IPS-15b (cell line): Measurements from ENCODE around the gene SLC35E3.

Experiments
- H3K27me3 ChIP-seq: one replicate; pipeline ENCODE4 v1.6.1; 2013; ENCODE audit warnings: low read length; ENCODE audit not compliant: control insufficient read depth, insufficient read depth
- H3K36me3 ChIP-seq: one replicate; pipeline ENCODE4 v1.6.1; 2013; ENCODE audit warnings: low read length; ENCODE audit not compliant: control insufficient read depth, insufficient read depth
- H3K4me1 ChIP-seq: one replicate; pipeline ENCODE4 v1.6.1; 2013; ENCODE audit warnings: mild to moderate bottlenecking, low read length; ENCODE audit not compliant: control insufficient read depth, insufficient read depth
- H3K4me3 ChIP-seq: one replicate; pipeline ENCODE4 v1.5.1; 2013; ENCODE audit warnings: low read depth, low read length
- H3K9ac ChIP-seq: one replicate; pipeline ENCODE4 v1.6.1; 2013; ENCODE audit warnings: low read depth, mild to moderate bottlenecking, low read length
- H3K9me3 ChIP-seq: one replicate; pipeline ENCODE4 v1.6.1; 2013; ENCODE audit warnings: mild to moderate bottlenecking, low read length; ENCODE audit not compliant: control insufficient read depth, insufficient read depth

SLC35E3 gene

GRCh38 chr12:68821357-68822188 is 75.6 kb downstream of the SLC35E3 start:
- peaks cover 50% of the 10 kb centered on the region for H3K36me3 ChIP-seq
- H3K4me3 ChIP-seq, result no peak overlapping the region
- no peaks in the 10 kb centered on the region for H3K27me3 ChIP-seq
- H3K9ac ChIP-seq, result no peak overlapping the region
- no peaks in the 10 kb centered on the region for H3K4me1 ChIP-seq
- no peaks in the 10 kb centered on the region for H3K9me3 ChIP-seq

- Histone ChIP-seq H3K4me3 (no peak overlapping the region), H3K4me1 (no peaks in the 10 kb centered on the region), H3K9ac (no peak overlapping the region), H3K27me3 (no peaks in the 10 kb centered on the region), H3K36me3 (peaks cover 45% of the 10 kb centered on the region), H3K9me3 (no peaks in the 10 kb centered on the region)
Measured at GRCh38 chr12:68823696-68824095, 77.7 kb downstream of the SLC35E3 start.

- Histone ChIP-seq H3K27me3 (no peaks in the 10 kb centered on the region), H3K36me3 (peaks cover 47% of the 10 kb centered on the region), H3K9ac (no peak overlapping the region), H3K4me3 (no peak overlapping the region), H3K4me1 (no peaks in the 10 kb centered on the region), H3K9me3 (no peaks in the 10 kb centered on the region)
Measured at GRCh38 chr12:68824131-68824530, 78.2 kb downstream of the SLC35E3 start.

GRCh38 chr12:68824597-68825250 is 78.7 kb downstream of the SLC35E3 start:
- Histone ChIP-seq H3K4me1 (no peaks in the 10 kb centered on the region), H3K9ac (no peak overlapping the region), H3K27me3 (no peaks in the 10 kb centered on the region), H3K4me3 (no peak overlapping the region), H3K9me3 (no peaks in the 10 kb centered on the region), H3K36me3 (peaks cover 45% of the 10 kb centered on the region)

DNA sequence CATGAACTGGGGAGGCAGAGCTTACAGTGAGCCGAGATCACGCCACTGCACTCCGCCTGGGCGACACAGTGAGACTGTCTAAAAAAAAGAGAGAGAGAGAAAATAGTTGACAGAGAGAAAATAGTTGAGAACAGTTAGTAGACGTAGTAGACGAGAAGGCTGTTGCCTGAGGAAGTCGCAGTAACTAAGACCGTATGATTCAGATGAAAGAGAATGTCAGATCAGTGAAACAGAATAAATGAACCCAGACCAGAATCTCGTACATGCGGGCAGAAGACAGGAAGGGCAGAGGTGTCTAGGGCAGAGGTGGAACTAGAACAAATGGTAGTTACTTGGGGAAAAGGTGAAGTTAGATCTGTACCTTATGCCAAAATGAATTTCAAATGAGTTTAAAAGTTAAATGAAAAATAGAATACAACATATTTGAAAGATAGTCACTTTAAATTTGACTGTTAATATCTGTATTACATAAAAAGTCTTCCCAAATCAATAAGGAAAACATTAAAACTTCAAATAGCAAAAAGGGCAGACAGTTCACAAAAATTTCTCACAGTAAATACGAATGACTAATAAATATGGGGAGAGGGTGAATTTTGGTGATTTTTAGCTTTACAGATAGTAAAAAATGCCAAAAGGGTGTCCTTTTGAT is 79.7 kb downstream of the SLC35E3 start:
- Histone ChIP-seq H3K4me1 (no peaks in the 10 kb centered on the region), H3K9ac (no peak overlapping the region), H3K27me3 (no peaks in the 10 kb centered on the region), H3K36me3 (peaks cover 40% of the 10 kb centered on the region), H3K9me3 (no peaks in the 10 kb centered on the region), H3K4me3 (no peak overlapping the region)

GRCh38 chr12:68827895-68828671 is 82.1 kb downstream of the SLC35E3 start:
- Histone ChIP-seq H3K4me3 (no peak overlapping the region), H3K9ac (no peak overlapping the region), H3K9me3 (no peaks in the 10 kb centered on the region), H3K27me3 (no peaks in the 10 kb centered on the region), H3K4me1 (peaks cover 5% of the 10 kb centered on the region), H3K36me3 (peaks cover 32% of the 10 kb centered on the region)

- no peak overlapping the region for H3K9ac ChIP-seq
- peaks cover 5% of the 10 kb centered on the region for H3K4me1 ChIP-seq
- no peaks in the 10 kb centered on the region for H3K27me3 ChIP-seq
- peaks cover 32% of the 10 kb centered on the region for H3K36me3 ChIP-seq
- no peaks in the 10 kb centered on the region for H3K9me3 ChIP-seq
- no peak overlapping the region for H3K4me3 ChIP-seq
Measured at GRCh38 chr12:68828672-68829068, 82.7 kb downstream of the SLC35E3 start.
